ENCODE results near the gene TNFSF10.

TNFSF10 gene

DNA sequence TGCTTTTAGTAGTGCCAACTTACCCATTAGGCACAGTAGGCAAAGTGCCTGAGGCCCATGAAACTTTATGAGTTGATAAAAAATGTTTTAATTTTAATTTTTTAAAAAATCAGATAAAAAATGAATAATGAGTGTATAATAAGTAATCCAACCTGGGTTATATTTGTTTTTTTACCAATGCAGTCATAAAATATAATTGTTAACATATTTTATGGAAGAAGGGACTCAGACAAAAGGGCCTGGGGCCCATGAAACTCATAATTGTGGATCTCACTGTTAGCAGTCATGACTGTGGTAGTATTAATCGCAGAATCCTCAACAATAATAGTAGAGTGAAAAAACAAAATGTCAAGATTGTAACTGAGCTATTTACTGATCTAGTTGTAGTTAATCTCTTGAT is 16.8 kb upstream of the TNFSF10 start:
- H3K36me3 ChIP-seq (ENCODE audit: control insufficient read depth, insufficient read depth, low read length) = no peaks in the 10 kb centered on the region
- H3K27ac ChIP-seq (ENCODE audit: low read depth, low read length) = no peak overlapping the region
- no peak overlapping the region for H3K9ac ChIP-seq (ENCODE audit: low read length)
- no peaks in the 10 kb centered on the region for H3K4me1 ChIP-seq (ENCODE audit: control insufficient read depth, insufficient read depth, low read length)
- no peak overlapping the region for H3K4me3 ChIP-seq (ENCODE audit: low read length)
- no peaks in the 10 kb centered on the region for H3K27me3 ChIP-seq (ENCODE audit: control insufficient read depth, insufficient read depth, low read length)

DNA sequence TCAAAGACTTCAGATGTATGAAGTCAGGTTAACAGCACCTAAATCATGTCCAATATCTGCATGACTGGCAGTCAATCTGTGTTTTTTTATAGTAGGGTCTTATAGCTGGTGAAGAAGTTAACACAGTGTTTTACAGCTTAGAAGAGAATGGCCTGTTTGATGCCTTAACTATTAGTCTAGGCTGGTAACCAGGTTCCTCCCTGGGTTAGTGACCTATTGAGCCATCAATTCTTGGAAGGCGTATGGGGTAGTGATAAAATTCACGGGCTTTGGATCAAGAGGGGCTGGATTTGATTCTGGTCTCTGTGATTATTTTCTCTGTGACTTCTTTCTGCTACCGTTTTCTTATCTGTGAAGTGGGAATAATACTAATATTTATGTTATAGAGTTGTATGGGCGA is 16.0 kb upstream of the TNFSF10 start:
- Histone ChIP-seq H3K4me1 (ENCODE audit: control insufficient read depth, insufficient read depth, low read length) (no peaks in the 10 kb centered on the region), H3K36me3 (ENCODE audit: control insufficient read depth, insufficient read depth, low read length) (no peaks in the 10 kb centered on the region), H3K4me3 (ENCODE audit: low read length) (no peak overlapping the region), H3K9ac (ENCODE audit: low read length) (no peak overlapping the region), H3K27me3 (ENCODE audit: control insufficient read depth, insufficient read depth, low read length) (no peaks in the 10 kb centered on the region), H3K27ac (ENCODE audit: low read depth, low read length) (no peak overlapping the region)

DNA sequence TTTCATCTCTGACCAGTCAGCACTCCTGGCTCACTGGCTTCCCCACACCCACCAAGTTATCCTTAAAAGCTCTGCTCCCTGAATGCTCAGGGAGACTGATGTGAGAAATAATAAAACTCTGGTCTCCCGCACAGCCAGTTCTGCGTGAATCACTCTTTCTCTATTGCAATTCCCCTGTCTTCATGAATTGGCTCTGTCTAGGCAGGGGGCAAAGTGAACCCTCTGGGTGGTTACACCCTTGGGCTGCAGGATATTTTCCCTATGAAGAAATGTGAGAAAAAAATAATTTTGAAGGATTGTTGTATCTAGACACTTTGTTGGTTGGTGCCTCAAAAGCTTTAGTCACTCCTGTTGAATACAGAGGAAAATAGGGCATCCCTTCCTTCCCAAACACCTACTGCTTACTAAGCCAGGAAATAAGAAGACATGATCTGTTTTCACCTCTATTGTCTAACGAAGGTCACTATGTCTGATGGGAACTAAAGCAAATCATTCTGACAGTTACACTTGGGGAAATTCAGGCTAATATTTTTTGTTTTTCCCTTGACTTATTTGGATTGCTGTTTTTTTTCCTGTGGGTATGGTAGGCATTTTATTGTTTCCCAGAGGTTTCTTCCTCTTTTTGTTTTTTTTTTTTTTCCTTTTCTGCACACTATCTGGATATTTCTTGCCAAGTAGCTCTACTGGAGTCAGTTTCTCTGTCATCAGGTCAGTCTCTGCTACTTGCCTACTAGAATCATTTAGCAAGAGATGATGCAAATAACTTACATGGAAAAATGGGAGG is 15.3 kb upstream of the TNFSF10 start:
- Histone ChIP-seq H3K4me1 (ENCODE audit: control insufficient read depth, insufficient read depth, low read length) (no peaks in the 10 kb centered on the region), H3K9ac (ENCODE audit: low read length) (no peak overlapping the region), H3K4me3 (ENCODE audit: low read length) (no peak overlapping the region), H3K27ac (ENCODE audit: low read depth, low read length) (no peak overlapping the region), H3K27me3 (ENCODE audit: control insufficient read depth, insufficient read depth, low read length) (no peaks in the 10 kb centered on the region), H3K36me3 (ENCODE audit: control insufficient read depth, insufficient read depth, low read length) (no peaks in the 10 kb centered on the region)

DNA sequence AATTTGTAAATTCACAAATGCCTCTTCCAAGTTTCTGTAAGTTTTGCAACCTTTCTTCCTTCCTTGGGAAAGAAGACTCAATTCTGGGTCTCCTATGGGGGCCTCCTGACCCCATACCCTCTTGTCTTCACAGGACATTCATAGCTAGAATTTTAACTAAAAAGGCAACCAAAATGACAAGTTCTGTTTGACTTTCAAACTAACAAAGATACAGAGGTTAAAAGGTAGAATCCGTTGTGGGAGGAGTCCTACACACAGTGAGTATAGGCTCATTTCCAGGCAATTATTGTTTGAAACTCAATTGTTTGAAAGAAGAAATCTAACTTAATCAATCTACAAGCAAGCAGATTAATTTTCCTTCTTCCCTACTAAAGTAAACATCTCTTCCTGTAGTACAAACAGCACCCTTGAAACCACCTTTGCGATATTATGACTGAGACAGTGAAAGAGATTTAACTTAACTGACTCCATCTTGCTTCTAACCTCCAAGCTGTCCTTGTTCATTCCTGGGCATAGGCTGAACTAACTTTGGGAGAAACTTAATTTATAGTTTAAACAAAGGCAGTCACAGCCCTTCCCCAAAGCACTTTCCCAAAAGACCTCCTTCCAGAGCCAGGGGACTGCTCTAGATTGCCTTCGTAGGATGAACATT is 14.4 kb upstream of the TNFSF10 start:
- no peaks in the 10 kb centered on the region for H3K4me1 ChIP-seq (ENCODE audit: control insufficient read depth, insufficient read depth, low read length)
- no peak overlapping the region for H3K27ac ChIP-seq (ENCODE audit: low read depth, low read length)
- no peaks in the 10 kb centered on the region for H3K27me3 ChIP-seq (ENCODE audit: control insufficient read depth, insufficient read depth, low read length)
- H3K36me3 ChIP-seq (ENCODE audit: control insufficient read depth, insufficient read depth, low read length) = no peaks in the 10 kb centered on the region
- no peak overlapping the region for H3K4me3 ChIP-seq (ENCODE audit: low read length)
- no peak overlapping the region for H3K9ac ChIP-seq (ENCODE audit: low read length)

DNA sequence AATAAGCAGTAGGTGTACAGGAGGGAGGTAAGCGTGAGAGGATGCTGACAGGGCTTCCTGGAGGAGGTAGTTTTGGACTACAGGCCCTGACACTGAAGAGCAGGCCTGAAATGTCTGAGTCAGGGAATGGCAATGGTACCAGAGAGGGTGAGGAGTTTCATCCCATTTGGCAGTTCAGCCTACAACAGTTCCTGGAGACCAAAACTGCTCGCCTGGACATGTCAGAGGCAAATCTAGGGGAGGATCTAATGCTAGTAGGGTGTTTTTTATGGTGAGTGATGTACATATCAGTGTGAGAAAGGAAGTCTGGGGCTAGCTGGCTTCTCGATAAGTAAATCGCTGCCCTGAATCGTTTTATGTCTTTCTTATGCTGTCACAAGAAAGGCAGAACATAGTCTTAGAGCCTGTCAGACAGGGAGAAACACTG is 13.8 kb upstream of the TNFSF10 start:
- H3K9ac ChIP-seq (ENCODE audit: low read length) = no peak overlapping the region
- H3K36me3 ChIP-seq (ENCODE audit: control insufficient read depth, insufficient read depth, low read length) = no peaks in the 10 kb centered on the region
- no peaks in the 10 kb centered on the region for H3K27me3 ChIP-seq (ENCODE audit: control insufficient read depth, insufficient read depth, low read length)
- H3K4me1 ChIP-seq (ENCODE audit: control insufficient read depth, insufficient read depth, low read length) = no peaks in the 10 kb centered on the region
- no peak overlapping the region for H3K27ac ChIP-seq (ENCODE audit: low read depth, low read length)
- H3K4me3 ChIP-seq (ENCODE audit: low read length) = no peak overlapping the region

DNA sequence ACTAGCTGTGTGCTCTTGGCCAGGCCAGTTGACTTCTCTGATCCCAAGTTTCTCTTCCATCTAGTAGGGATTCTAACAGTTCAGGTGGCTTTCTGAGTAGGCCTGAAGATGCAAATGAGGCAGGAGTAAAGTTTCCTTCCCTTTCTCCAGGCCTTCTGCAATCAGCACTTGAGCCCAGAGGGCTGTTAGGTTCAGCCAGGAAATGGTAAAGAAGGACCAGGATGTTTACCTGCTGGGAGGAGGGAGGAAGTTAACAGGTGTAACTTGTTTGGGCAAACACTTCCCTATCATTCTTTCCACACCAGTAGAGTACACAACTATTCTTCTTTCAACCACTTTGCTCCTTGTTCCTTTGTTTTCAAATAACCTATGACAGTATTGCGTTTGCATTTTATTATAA is 13.3 kb upstream of the TNFSF10 start:
- no peaks in the 10 kb centered on the region for H3K36me3 ChIP-seq (ENCODE audit: control insufficient read depth, insufficient read depth, low read length)
- no peak overlapping the region for H3K27ac ChIP-seq (ENCODE audit: low read depth, low read length)
- H3K27me3 ChIP-seq (ENCODE audit: control insufficient read depth, insufficient read depth, low read length) = no peaks in the 10 kb centered on the region
- no peaks in the 10 kb centered on the region for H3K4me1 ChIP-seq (ENCODE audit: control insufficient read depth, insufficient read depth, low read length)
- H3K4me3 ChIP-seq (ENCODE audit: low read length) = no peak overlapping the region
- no peak overlapping the region for H3K9ac ChIP-seq (ENCODE audit: low read length)

DNA sequence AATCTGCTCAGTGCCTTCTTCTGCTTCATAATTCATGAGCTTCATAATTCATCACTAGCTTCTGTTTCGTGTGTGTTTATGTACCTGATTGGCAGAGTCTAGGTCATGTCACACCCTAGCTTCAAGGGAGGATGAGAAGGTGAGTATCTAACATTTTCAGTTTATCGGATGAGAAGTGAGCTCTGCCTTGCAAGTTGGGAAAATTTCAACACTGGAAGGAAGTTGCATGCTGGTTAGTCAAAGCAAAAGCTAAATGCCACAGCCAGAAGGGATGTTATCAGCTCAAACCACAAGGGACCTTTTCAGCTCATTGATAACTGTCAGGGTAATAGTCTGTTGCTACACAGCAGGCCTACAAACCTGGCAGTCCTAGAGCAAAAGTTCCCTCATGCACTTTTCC is 7.3 kb upstream of the TNFSF10 start:
- Histone ChIP-seq H3K4me3 (ENCODE audit: low read length) (no peak overlapping the region), H3K4me1 (ENCODE audit: control insufficient read depth, insufficient read depth, low read length) (no peaks in the 10 kb centered on the region), H3K27ac (ENCODE audit: low read depth, low read length) (no peak overlapping the region), H3K36me3 (ENCODE audit: control insufficient read depth, insufficient read depth, low read length) (no peaks in the 10 kb centered on the region), H3K27me3 (ENCODE audit: control insufficient read depth, insufficient read depth, low read length) (no peaks in the 10 kb centered on the region), H3K9ac (ENCODE audit: low read length) (no peak overlapping the region)

DNA sequence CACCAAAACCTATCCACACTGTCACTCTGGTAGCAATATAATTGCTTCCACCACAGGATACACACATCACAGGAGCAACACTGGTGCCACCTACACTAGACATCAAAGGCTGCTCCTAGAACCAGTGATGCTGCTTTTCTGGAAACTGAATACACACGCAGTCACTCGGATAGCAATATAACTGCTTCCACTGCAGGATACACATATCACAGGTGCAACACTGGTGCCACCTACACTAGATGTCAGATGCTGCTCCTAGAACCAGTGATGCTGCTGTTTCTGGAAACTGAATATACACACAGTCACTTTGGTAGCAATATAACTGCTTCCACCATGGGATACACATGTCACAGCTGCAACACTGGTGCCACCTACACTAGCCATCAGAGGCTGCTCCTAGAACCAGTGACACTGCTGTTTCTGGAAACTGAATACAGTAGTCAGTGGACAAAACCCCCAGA is 6.9 kb upstream of the TNFSF10 start:
- no peaks in the 10 kb centered on the region for H3K27me3 ChIP-seq (ENCODE audit: control insufficient read depth, insufficient read depth, low read length)
- no peak overlapping the region for H3K4me3 ChIP-seq (ENCODE audit: low read length)
- no peaks in the 10 kb centered on the region for H3K4me1 ChIP-seq (ENCODE audit: control insufficient read depth, insufficient read depth, low read length)
- H3K36me3 ChIP-seq (ENCODE audit: control insufficient read depth, insufficient read depth, low read length) = no peaks in the 10 kb centered on the region
- H3K27ac ChIP-seq (ENCODE audit: low read depth, low read length) = no peak overlapping the region
- no peak overlapping the region for H3K9ac ChIP-seq (ENCODE audit: low read length)

DNA sequence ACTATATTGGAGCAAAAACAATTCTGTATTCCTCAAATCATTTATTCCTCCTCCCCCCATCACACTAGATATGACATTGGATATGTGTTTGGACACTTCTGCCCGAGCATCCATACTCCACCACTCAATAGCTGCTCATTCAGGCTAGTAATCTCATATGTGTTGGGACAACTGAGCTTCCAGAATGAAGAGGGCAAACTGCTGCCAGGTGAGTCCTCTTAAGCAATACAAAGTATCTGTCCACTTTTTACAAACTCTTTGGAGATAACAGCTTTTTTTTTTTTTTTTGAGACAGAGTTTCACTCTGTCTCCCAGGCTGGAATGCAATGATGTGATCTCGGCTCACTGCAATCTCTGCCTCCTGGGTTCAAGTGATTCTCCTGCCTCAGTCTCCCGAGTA is 5.4 kb upstream of the TNFSF10 start:
- H3K4me1 ChIP-seq (ENCODE audit: control insufficient read depth, insufficient read depth, low read length) = no peaks in the 10 kb centered on the region
- no peak overlapping the region for H3K9ac ChIP-seq (ENCODE audit: low read length)
- no peak overlapping the region for H3K4me3 ChIP-seq (ENCODE audit: low read length)
- no peaks in the 10 kb centered on the region for H3K36me3 ChIP-seq (ENCODE audit: control insufficient read depth, insufficient read depth, low read length)
- no peak overlapping the region for H3K27ac ChIP-seq (ENCODE audit: low read depth, low read length)
- no peaks in the 10 kb centered on the region for H3K27me3 ChIP-seq (ENCODE audit: control insufficient read depth, insufficient read depth, low read length)

DNA sequence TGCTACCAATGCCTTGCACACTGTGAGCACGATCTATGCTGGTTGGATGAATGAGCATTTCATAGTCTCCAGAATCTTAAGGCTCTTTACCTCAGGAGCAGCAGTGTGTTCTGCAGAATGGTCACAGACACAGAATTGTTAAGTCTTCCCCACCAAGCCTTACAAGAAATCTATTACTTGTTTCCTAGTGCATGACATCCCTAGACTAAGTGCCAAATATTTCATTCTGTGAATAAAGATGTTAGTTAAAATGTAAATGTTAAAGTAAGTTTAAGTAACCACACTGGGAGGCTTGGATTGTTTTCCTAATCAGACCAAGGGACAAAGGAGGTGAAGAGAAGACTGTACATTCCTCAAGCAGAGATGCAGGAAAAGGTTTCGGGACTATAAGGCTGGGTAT is 4.1 kb upstream of the TNFSF10 start:
- H3K4me3 ChIP-seq (ENCODE audit: low read length) = no peak overlapping the region
- no peaks in the 10 kb centered on the region for H3K27me3 ChIP-seq (ENCODE audit: control insufficient read depth, insufficient read depth, low read length)
- H3K4me1 ChIP-seq (ENCODE audit: control insufficient read depth, insufficient read depth, low read length) = no peaks in the 10 kb centered on the region
- no peaks in the 10 kb centered on the region for H3K36me3 ChIP-seq (ENCODE audit: control insufficient read depth, insufficient read depth, low read length)
- no peak overlapping the region for H3K27ac ChIP-seq (ENCODE audit: low read depth, low read length)
- no peak overlapping the region for H3K9ac ChIP-seq (ENCODE audit: low read length)

DNA sequence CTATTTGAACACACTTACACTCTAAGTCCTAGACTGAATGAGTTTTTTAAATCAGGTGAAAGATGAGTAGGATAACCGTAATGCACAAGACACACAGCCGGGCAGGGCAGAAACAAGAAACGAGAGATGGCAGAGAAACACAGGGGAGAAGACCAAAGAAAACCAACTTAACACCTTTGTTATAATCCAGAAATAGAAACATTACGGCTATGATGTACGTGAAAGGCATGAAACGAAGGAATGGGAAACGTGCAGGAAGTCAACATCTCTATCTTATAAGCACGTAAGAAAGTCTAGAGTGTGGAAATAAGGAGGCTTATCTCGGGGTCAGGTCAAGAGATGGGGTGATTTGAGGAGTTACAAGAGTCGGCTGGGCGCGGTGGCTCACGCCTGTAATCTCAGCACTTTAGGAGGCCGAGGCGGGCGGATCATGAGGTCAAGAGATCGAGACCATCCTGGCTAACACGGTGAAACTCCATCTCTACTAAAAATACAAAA is 1.9 kb upstream of the TNFSF10 start:
- Histone ChIP-seq H3K4me3 (ENCODE audit: low read length) (no peak overlapping the region), H3K36me3 (ENCODE audit: control insufficient read depth, insufficient read depth, low read length) (no peaks in the 10 kb centered on the region), H3K9ac (ENCODE audit: low read length) (no peak overlapping the region), H3K27me3 (ENCODE audit: control insufficient read depth, insufficient read depth, low read length) (no peaks in the 10 kb centered on the region), H3K27ac (ENCODE audit: low read depth, low read length) (no peak overlapping the region), H3K4me1 (ENCODE audit: control insufficient read depth, insufficient read depth, low read length) (no peaks in the 10 kb centered on the region)

DNA sequence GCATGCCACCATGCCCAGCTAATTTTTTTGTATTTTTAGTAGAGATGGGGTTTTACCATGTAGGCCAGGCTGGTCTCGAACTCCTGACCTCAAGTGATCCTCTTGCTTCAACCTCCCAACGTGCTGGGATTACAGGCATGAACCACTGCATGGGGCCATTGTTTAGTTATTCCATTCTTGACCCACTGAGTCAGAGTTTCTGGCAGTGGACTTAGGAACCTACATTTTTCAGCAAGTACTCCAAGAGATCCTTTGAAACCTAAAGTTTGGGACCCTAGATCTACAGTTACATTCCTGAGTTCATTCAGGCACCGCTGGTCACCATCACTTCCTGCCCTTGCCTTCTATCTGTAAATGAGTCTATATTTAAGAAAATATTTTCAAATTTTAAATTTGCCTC is 1.4 kb upstream of the TNFSF10 start:
- Histone ChIP-seq H3K9ac (ENCODE audit: low read length) (no peak overlapping the region), H3K4me3 (ENCODE audit: low read length) (no peak overlapping the region), H3K27ac (ENCODE audit: low read depth, low read length) (no peak overlapping the region), H3K27me3 (ENCODE audit: control insufficient read depth, insufficient read depth, low read length) (no peaks in the 10 kb centered on the region), H3K4me1 (ENCODE audit: control insufficient read depth, insufficient read depth, low read length) (no peaks in the 10 kb centered on the region), H3K36me3 (ENCODE audit: control insufficient read depth, insufficient read depth, low read length) (no peaks in the 10 kb centered on the region)
